GM21390 (cell line): ENCODE measurements around the gene NRXN3.
A peak's percentile ranks its signal among the peaks of the same experiment; 100 is the strongest.

Source experiments
- ATAC-seq: cut with Tn5 transposase; IDR thresholded peaks from one replicate; pipeline ENCODE4 v1.9.1; 2021; ENCODE audit not compliant: unreplicated experiment

NRXN3 gene

GRCh38 chr14:78782551-78782950, 612.4 kb downstream of the NRXN3 start:
- no peak for ATAC-seq

- ATAC-seq = no peak
These were observed 615.1 kb downstream of the NRXN3 start for GRCh38 chr14:78785265-78785664.

- ATAC-seq = no peak
These were observed 618.5 kb downstream of the NRXN3 start for GRCh38 chr14:78788467-78789360.

- ATAC-seq = no peak
These were observed 620.1 kb downstream of the NRXN3 start for GRCh38 chr14:78790271-78790670.

GRCh38 chr14:78798757-78799156, 628.6 kb downstream of the NRXN3 start:
- no peak for ATAC-seq

GRCh38 chr14:78805570-78805969, 635.4 kb downstream of the NRXN3 start:
- ATAC-seq = no peak

- ATAC-seq = no peak
These were observed 652.9 kb downstream of the NRXN3 start for GRCh38 chr14:78823035-78823434.

GRCh38 chr14:78823516-78823915, 653.3 kb downstream of the NRXN3 start:
- no peak for ATAC-seq

- ATAC-seq = no peak
These were observed 659.1 kb downstream of the NRXN3 start for GRCh38 chr14:78829274-78829673.

- no peak for ATAC-seq
These were observed 664.7 kb downstream of the NRXN3 start for GRCh38 chr14:78834766-78835451.

- no peak for ATAC-seq
These were observed 665.7 kb downstream of the NRXN3 start for GRCh38 chr14:78835909-78836308.

GRCh38 chr14:78836777-78837176, 666.6 kb downstream of the NRXN3 start:
- ATAC-seq = peak; percentile 78

GRCh38 chr14:78838959-78839358, 668.8 kb downstream of the NRXN3 start:
- ATAC-seq = no peak

GRCh38 chr14:78840898-78841297, 670.7 kb downstream of the NRXN3 start:
- no peak for ATAC-seq

- no peak for ATAC-seq
These were observed 677.6 kb downstream of the NRXN3 start for GRCh38 chr14:78847801-78848200.

GRCh38 chr14:78848234-78848820, 678.2 kb downstream of the NRXN3 start:
- ATAC-seq = peak; percentile 93

- ATAC-seq = no peak
These were observed 679.8 kb downstream of the NRXN3 start for GRCh38 chr14:78849952-78850351.

GRCh38 chr14:78851189-78851588, 681.0 kb downstream of the NRXN3 start:
- ATAC-seq = no peak

GRCh38 chr14:78852040-78852439, 681.9 kb downstream of the NRXN3 start:
- no peak for ATAC-seq

GRCh38 chr14:78857974-78858373, 687.8 kb downstream of the NRXN3 start:
- ATAC-seq = no peak

- peak; percentile 57 for ATAC-seq
These were observed 693.0 kb downstream of the NRXN3 start for GRCh38 chr14:78863143-78863542.

- no peak for ATAC-seq
These were observed 702.7 kb downstream of the NRXN3 start for GRCh38 chr14:78872837-78873236.
